Measurements from ENCODE around the gene TUBAL3. TPM values are rescaled to one million over a fixed set of nuclear protein-coding genes. Genes with fewer than 3 reads are reported as not detected.

The TUBAL3 gene
- total and polyA plus RNA-seq, 8 donors, result 0.08 to 0.14 (median 0.09) TPM; not detected in 5

- H3K36me3 ChIP-seq, result no peaks in the 10 kb centered on the region
- FAIRE-seq (no peak), DNase-seq (no peak), ATAC-seq (no peak)
- no peak for TF ChIP-seq CTCF (IDR thresholded peaks at IDR 0.05)
- WGBS, 2 donors, result 59 to 71% methylated on average over 4 of the region's 4 CpGs
- no peak overlapping the region for H3K4me3 ChIP-seq
- H3K27me3 ChIP-seq, result no peaks in the 10 kb centered on the region
- no peak overlapping the region for H3K27ac ChIP-seq
- H3K9me3 ChIP-seq, result no peaks in the 10 kb centered on the region
- intact Hi-C loops (cut with DNase I), result no loop called here
- no peaks in the 10 kb centered on the region for H3K4me1 ChIP-seq
These were observed 28.2 kb downstream of the TUBAL3 start for GRCh38 chr10:5376450-5376849.

- intact Hi-C loops (cut with DNase I), result no loop called here
- H3K9me3 ChIP-seq, result no peaks in the 10 kb centered on the region
- H3K4me1 ChIP-seq, result no peaks in the 10 kb centered on the region
- no peak for DNase-seq
- no peak overlapping the region for H3K4me3 ChIP-seq
- FAIRE-seq, result no peak
- no peak overlapping the region for H3K27ac ChIP-seq
- ATAC-seq, result no peak
- TF ChIP-seq CTCF (IDR thresholded peaks at IDR 0.05), result no peak
- no peaks in the 10 kb centered on the region for H3K36me3 ChIP-seq
- no peaks in the 10 kb centered on the region for H3K27me3 ChIP-seq
- WGBS, 2 donors, result 75 to 82% methylated on average over 18 of the region's 22 CpGs
These were observed 30.6 kb downstream of the TUBAL3 start for GRCh38 chr10:5373891-5374611.

GRCh38 chr10:5373307-5373706, 31.3 kb downstream of the TUBAL3 start:
- ATAC-seq (no peak), FAIRE-seq (no peak), DNase-seq (no peak)
- WGBS, 2 donors, result 69 to 71% methylated on average over 4 of the region's 4 CpGs
- no peaks in the 10 kb centered on the region for H3K9me3 ChIP-seq
- intact Hi-C loops (cut with DNase I), result no loop called here
- no peaks in the 10 kb centered on the region for H3K36me3 ChIP-seq
- TF ChIP-seq CTCF (IDR thresholded peaks at IDR 0.05), result no peak
- H3K27me3 ChIP-seq, result no peaks in the 10 kb centered on the region
- no peak overlapping the region for H3K4me3 ChIP-seq
- H3K27ac ChIP-seq, result no peak overlapping the region
- no peaks in the 10 kb centered on the region for H3K4me1 ChIP-seq

GRCh38 chr10:5370493-5371352, 33.9 kb downstream of the TUBAL3 start:
- WGBS, 2 donors, result 71 to 92% methylated on average over 28 of the region's 28 CpGs
- H3K27me3 ChIP-seq, result no peaks in the 10 kb centered on the region
- ATAC-seq, result no peak

More at GRCh38 chr10:5370493-5371352, 33.9 kb downstream of the TUBAL3 start:
- Histone ChIP-seq H3K4me1 (no peaks in the 10 kb centered on the region), H3K27ac (no peak overlapping the region), H3K9me3 (no peaks in the 10 kb centered on the region), H3K36me3 (no peaks in the 10 kb centered on the region), H3K4me3 (no peak overlapping the region)
- intact Hi-C loops (cut with DNase I), result no loop called here
- FAIRE-seq (no peak), DNase-seq (no peak)
- no peak for TF ChIP-seq CTCF (IDR thresholded peaks at IDR 0.05)
